ENCODE results near the gene EEF2.

- TF ChIP-seq POLR2A (IDR thresholded peaks at IDR 0.05) = no peak
- TF ChIP-seq CTCF (IDR thresholded peaks at IDR 0.05) = no peak
- no peak for TF ChIP-seq POLR2AphosphoS5 (IDR thresholded peaks at IDR 0.05)
- no peak for TF ChIP-seq EP300 (IDR thresholded peaks at IDR 0.05)
Observed at GRCh38 chr19:3936506-3937442, 48.5 kb downstream of the EEF2 start.

Data from suprapubic skin (tissue), 4 donors.